Measurements from ENCODE around the gene PIGK.

PIGK gene

GRCh38 chr1:77096496-77097255 lies 122.6 kb downstream of the PIGK start (continued):
- TF ChIP-seq OSR1 (CRISPR knock-in tag; IDR thresholded peaks at IDR 0.05) (no peak), ARNTL (CRISPR knock-in tag; IDR thresholded peaks at IDR 0.05; ENCODE audit: borderline replicate concordance, low read depth) (no peak)

DNA sequence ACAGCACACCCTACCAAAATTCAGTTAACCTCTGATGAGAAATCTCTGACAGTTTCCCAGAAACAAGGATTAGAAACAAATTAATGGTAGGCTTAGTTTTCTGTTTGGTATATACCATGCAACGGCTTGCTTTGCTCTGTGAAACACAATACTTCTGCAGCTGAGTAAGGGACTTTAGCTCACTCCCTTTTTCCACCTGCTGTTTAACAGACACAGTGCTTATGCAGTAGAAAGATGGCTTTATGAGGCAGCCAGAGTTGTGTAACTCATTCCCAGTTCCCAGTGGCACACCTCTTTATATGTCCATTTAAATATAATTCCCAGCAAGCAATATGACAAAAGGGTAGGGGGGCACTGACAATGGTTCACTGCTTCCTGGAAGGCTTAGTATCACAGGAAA lies 124.0 kb downstream of the PIGK start:
- TF ChIP-seq TCF4 (CRISPR knock-in tag; IDR thresholded peaks at IDR 0.05; ENCODE audit: borderline replicate concordance) (no peak), TSHZ2 (CRISPR knock-in tag; IDR thresholded peaks at IDR 0.05) (no peak), ESRRG (CRISPR knock-in tag; IDR thresholded peaks at IDR 0.05) (no peak), CREB5 (CRISPR knock-in tag; IDR thresholded peaks at IDR 0.05; ENCODE audit: low read depth) (no peak), CSDC2 (CRISPR knock-in tag; IDR thresholded peaks at IDR 0.05) (no peak), ZC3H10 (CRISPR knock-in tag; IDR thresholded peaks at IDR 0.05) (no peak), BACH2 (CRISPR knock-in tag; IDR thresholded peaks at IDR 0.05; ENCODE audit: borderline replicate concordance) (no peak), TOX (CRISPR knock-in tag; IDR thresholded peaks at IDR 0.05; ENCODE audit: borderline replicate concordance) (no peak), ZNF8 (CRISPR knock-in tag; IDR thresholded peaks at IDR 0.05) (no peak), PPARA (CRISPR knock-in tag; IDR thresholded peaks at IDR 0.05; ENCODE audit: borderline replicate concordance) (no peak), ZFP3 (CRISPR knock-in tag; IDR thresholded peaks at IDR 0.05) (no peak), ISL1 (CRISPR knock-in tag; IDR thresholded peaks at IDR 0.05) (no peak)
- TF ChIP-seq, protein P1, sequence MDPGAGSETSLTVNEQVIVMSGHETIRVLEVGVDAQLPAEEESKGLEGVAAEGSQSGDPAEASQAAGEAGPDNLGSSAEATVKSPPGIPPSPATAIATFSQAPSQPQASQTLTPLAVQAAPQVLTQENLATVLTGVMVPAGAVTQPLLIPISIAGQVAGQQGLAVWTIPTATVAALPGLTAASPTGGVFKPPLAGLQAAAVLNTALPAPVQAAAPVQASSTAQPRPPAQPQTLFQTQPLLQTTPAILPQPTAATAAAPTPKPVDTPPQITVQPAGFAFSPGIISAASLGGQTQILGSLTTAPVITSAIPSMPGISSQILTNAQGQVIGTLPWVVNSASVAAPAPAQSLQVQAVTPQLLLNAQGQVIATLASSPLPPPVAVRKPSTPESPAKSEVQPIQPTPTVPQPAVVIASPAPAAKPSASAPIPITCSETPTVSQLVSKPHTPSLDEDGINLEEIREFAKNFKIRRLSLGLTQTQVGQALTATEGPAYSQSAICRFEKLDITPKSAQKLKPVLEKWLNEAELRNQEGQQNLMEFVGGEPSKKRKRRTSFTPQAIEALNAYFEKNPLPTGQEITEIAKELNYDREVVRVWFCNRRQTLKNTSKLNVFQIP (CRISPR knock-in tag; IDR thresholded peaks at IDR 0.05; ENCODE audit: borderline replicate concordance, low read depth), result no peak
- TF ChIP-seq, protein P2, sequence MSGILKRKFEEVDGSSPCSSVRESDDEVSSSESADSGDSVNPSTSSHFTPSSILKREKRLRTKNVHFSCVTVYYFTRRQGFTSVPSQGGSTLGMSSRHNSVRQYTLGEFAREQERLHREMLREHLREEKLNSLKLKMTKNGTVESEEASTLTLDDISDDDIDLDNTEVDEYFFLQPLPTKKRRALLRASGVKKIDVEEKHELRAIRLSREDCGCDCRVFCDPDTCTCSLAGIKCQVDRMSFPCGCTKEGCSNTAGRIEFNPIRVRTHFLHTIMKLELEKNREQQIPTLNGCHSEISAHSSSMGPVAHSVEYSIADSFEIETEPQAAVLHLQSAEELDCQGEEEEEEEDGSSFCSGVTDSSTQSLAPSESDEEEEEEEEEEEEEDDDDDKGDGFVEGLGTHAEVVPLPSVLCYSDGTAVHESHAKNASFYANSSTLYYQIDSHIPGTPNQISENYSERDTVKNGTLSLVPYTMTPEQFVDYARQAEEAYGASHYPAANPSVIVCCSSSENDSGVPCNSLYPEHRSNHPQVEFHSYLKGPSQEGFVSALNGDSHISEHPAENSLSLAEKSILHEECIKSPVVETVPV (CRISPR knock-in tag; IDR thresholded peaks at IDR 0.05), result no peak
- ATAC-seq, result no peak

DNA sequence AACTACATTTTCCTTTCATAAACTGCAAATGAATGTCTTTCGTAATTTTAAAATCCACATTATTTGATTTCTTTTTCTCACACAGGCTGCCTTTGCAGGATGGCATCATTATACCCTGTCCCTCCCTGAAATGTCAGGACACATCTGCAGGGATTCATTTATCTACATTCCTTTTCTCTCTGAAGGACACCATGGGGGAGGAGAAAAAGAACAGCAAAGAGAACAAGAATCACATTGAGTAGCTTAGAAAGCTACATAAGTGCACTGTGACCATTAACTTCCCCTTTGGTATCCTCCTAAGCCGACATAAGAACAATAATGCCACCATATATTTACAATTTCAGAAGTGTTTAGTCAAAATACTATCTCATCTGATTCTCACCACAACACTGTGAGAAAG lies 129.5 kb downstream of the PIGK start:
- no peak for ATAC-seq
- TF ChIP-seq ZFP3 (CRISPR knock-in tag; IDR thresholded peaks at IDR 0.05) (no peak), ZC3H10 (CRISPR knock-in tag; IDR thresholded peaks at IDR 0.05) (no peak), ESRRG (CRISPR knock-in tag; IDR thresholded peaks at IDR 0.05) (no peak), ZNF70 (CRISPR knock-in tag; IDR thresholded peaks at IDR 0.05) (no peak), TSHZ2 (CRISPR knock-in tag; IDR thresholded peaks at IDR 0.05) (no peak), PPARA (CRISPR knock-in tag; IDR thresholded peaks at IDR 0.05; ENCODE audit: borderline replicate concordance) (no peak), ARNTL (CRISPR knock-in tag; IDR thresholded peaks at IDR 0.05; ENCODE audit: borderline replicate concordance, low read depth) (no peak), BACH2 (CRISPR knock-in tag; IDR thresholded peaks at IDR 0.05; ENCODE audit: borderline replicate concordance) (no peak), ISL1 (CRISPR knock-in tag; IDR thresholded peaks at IDR 0.05) (no peak), OSR1 (CRISPR knock-in tag; IDR thresholded peaks at IDR 0.05) (no peak), RARB (CRISPR knock-in tag; IDR thresholded peaks at IDR 0.05) (no peak), ZNF565 (CRISPR knock-in tag; conservative IDR thresholded peaks at IDR 0.05; ENCODE audit: low read depth) (no peak), GLIS3 (CRISPR knock-in tag; IDR thresholded peaks at IDR 0.05) (no peak), SNAI2 (CRISPR knock-in tag; IDR thresholded peaks at IDR 0.05) (no peak)
- TF ChIP-seq, protein P2 (CRISPR knock-in tag; IDR thresholded peaks at IDR 0.05), result no peak
- TF ChIP-seq, protein P1 (CRISPR knock-in tag; IDR thresholded peaks at IDR 0.05; ENCODE audit: borderline replicate concordance, low read depth), result no peak

All from SK-N-SH treated with all-trans-retinoic acid at 6 μM for 48 hours (cell line).